GM23248 (cell line): ENCODE data around the gene KIF18B. TPM values are rescaled to one million over a fixed set of nuclear protein-coding genes. Genes with fewer than 3 reads are reported as not detected.

Source experiments
- DNase-seq: peaks from one replicate; pipeline ENCODE4 v3.0.0-alpha.2; 2015
- H2AFZ ChIP-seq: fragments of 200-600 bp; sonication (generic); 2 replicates; pipeline ENCODE4 v1.6.1; 2016; ENCODE audit warnings: antibody characterized with exemption
- H3F3A ChIP-seq: fragments of 200-600 bp; sonication (generic); 2 replicates; pipeline ENCODE4 v1.6.1; 2016; ENCODE audit warnings: mild to moderate bottlenecking, antibody characterized with exemption, mixed run types; ENCODE audit not compliant: insufficient read depth
- H3K27ac ChIP-seq: fragments of 200-600 bp; sonication (generic); 2 replicates; pipeline ENCODE4 v1.5.1; 2016; ENCODE audit warnings: mild to moderate bottlenecking
- H3K27me3 ChIP-seq: fragments of 200-600 bp; sonication (generic); replicated peaks from 2 replicates; pipeline ENCODE4 v1.6.1; 2016; ENCODE audit warnings: mild to moderate bottlenecking; ENCODE audit not compliant: insufficient read depth
- H3K36me3 ChIP-seq: fragments of 200-600 bp; sonication (generic); 2 replicates; pipeline ENCODE4 v1.6.1; 2016; ENCODE audit warnings: low read depth, mild to moderate bottlenecking
- H3K4me1 ChIP-seq: fragments of 200-600 bp; sonication (generic); 2 replicates; pipeline ENCODE4 v1.6.1; 2016; ENCODE audit warnings: mild to moderate bottlenecking; ENCODE audit not compliant: insufficient read depth
- H3K4me2 ChIP-seq: fragments of 200-600 bp; sonication (generic); one replicate; pipeline ENCODE4 v1.6.1; 2016; ENCODE audit warnings: mild to moderate bottlenecking; ENCODE audit not compliant: unreplicated experiment
- H3K4me3 ChIP-seq: fragments of 200-600 bp; sonication (generic); 2 replicates; pipeline ENCODE4 v1.5.1; 2016; ENCODE audit warnings: mild to moderate bottlenecking
- H3K79me2 ChIP-seq: fragments of 200-600 bp; sonication (generic); 2 replicates; pipeline ENCODE4 v1.6.1; 2016; ENCODE audit warnings: mild to moderate bottlenecking; ENCODE audit not compliant: insufficient read depth
- H3K9ac ChIP-seq: fragments of 200-600 bp; sonication (generic); 2 replicates; pipeline ENCODE4 v1.6.1; 2016; ENCODE audit warnings: mild to moderate bottlenecking
- H3K9me2 ChIP-seq: fragments of 200-600 bp; sonication (generic); 2 replicates; pipeline ENCODE4 v1.6.1; 2016; ENCODE audit warnings: mixed run types, mild to moderate bottlenecking, moderate library complexity; ENCODE audit not compliant: insufficient read depth
- H3K9me3 ChIP-seq: fragments of 200-600 bp; sonication (generic); one replicate; pipeline ENCODE4 v1.6.1; 2017; ENCODE audit warnings: low read depth
- H4K20me1 ChIP-seq: fragments of 200-600 bp; sonication (generic); 2 replicates; pipeline ENCODE4 v1.6.0; 2016; ENCODE audit not compliant: insufficient read depth
- EZH2 ChIP-seq: fragments of 200-600 bp; sonication (generic); IDR thresholded peaks from 2 replicates; pipeline ENCODE4 v1.6.1; 2018; ENCODE audit warnings: antibody characterized with exemption, mild to moderate bottlenecking; ENCODE audit not compliant: insufficient read depth, poor library complexity, severe bottlenecking
- EZH2phosphoT487 ChIP-seq: fragments of 200-600 bp; sonication (generic); IDR thresholded peaks from 2 replicates; pipeline ENCODE4 v1.6.1; 2018; ENCODE audit warnings: antibody characterized with exemption, moderate library complexity, mild to moderate bottlenecking, low read depth; ENCODE audit not compliant: insufficient read depth
- WGBS, 2 experiments: methylation state at CpG; one replicate each; pipeline ENCODE4 v1.1.6; 2015 to 2017; ENCODE audit warnings: low lambda C conversion rate in 2 of 2, low coverage in 1 of 2; ENCODE audit errors: missing lambda C conversion rate in 2 of 2; 5-methylcytosine and 5-hydroxymethylcytosine counted together
- in situ Hi-C: fragments of 300-500 bp; cut with MboI; formaldehyde crosslinking; loops from 2 replicates; pipeline ENCODE4 v1.15.0; 2020
- polyA plus RNA-seq: library from polyadenylated mRNA; unstranded; fragments of >200 nt; fragmentation: Nextera tagmentation; extraction: Ambion mirVana; gene quantifications from 2 replicates; pipeline ENCODE4 v1.2.1, GENCODE V29; 2016
- total RNA-seq: library from RNA; depleted of rRNA; stranded (reverse); fragments of >200 nt; shearing (Covaris generic); gene quantifications from 2 replicates; pipeline ENCODE4 v1.2.3, GENCODE V29; 2014

The KIF18B gene
- total and polyA plus RNA-seq, 2 experiments from 2014 or later = 2.1 to 4.5 TPM

GRCh38 chr17:44928136-44928535, 19.4 kb downstream of the KIF18B start:
- no peak overlapping the region for H2AFZ ChIP-seq
- no peaks in the 10 kb centered on the region for H4K20me1 ChIP-seq
- in situ Hi-C loops = loop anchor here (10.0 kb wide), 1 partner anchor 87 kb away; no protein-coding TSS in a partner anchor
- no peak overlapping the region for H3K27ac ChIP-seq
- no peaks in the 10 kb centered on the region for H3K36me3 ChIP-seq
- TF ChIP-seq EZH2 = no peak
- no peak for TF ChIP-seq EZH2phosphoT487
- H3F3A ChIP-seq = no peaks in the 10 kb centered on the region
- no peaks in the 10 kb centered on the region for H3K9me2 ChIP-seq
- no peaks in the 10 kb centered on the region for H3K4me1 ChIP-seq
- H3K79me2 ChIP-seq = no peaks in the 10 kb centered on the region
- H3K27me3 ChIP-seq = no peaks in the 10 kb centered on the region
- DNase-seq = no peak
- 98 to 100% methylated on average over 15 of the region's 15 CpGs for WGBS, 2 experiments
- H3K4me3 ChIP-seq = no peak overlapping the region
- no peak overlapping the region for H3K9ac ChIP-seq
- H3K9me3 ChIP-seq = no peaks in the 10 kb centered on the region
- no peak overlapping the region for H3K4me2 ChIP-seq

DNA sequence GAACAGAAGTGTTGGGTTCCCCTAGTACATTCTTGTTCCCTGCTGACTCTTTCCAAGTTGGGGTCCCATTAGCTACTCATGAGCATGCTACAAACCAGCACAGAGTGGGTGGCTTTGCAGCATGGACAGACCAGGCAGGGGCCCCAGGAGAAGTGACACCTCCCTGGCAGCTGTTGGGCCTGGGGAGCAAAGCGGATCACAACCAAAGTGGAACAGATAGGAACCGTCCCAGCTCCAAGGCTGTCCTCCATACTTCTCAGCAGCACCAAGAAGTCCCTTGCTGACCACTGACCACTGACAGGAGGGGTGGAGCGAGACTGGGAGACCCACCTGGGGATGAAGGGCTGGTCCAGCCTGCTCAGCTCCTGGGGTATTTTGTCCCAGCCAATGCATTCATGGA, 19.9 kb downstream of the KIF18B start:
- in situ Hi-C loops = loop anchor here (10.0 kb wide), 1 partner anchor 87 kb away; no protein-coding TSS in a partner anchor
- TF ChIP-seq EZH2phosphoT487 (no peak), EZH2 (no peak)
- Histone ChIP-seq H3K9me3 (no peaks in the 10 kb centered on the region), H3K9ac (no peak overlapping the region), H3K9me2 (no peaks in the 10 kb centered on the region), H3K4me1 (no peaks in the 10 kb centered on the region), H3K4me3 (no peak overlapping the region), H3K79me2 (no peaks in the 10 kb centered on the region), H3K27me3 (no peaks in the 10 kb centered on the region), H2AFZ (no peak overlapping the region), H3F3A (no peaks in the 10 kb centered on the region), H3K4me2 (no peak overlapping the region), H3K27ac (no peak overlapping the region), H4K20me1 (no peaks in the 10 kb centered on the region), H3K36me3 (no peaks in the 10 kb centered on the region)
- 97 to 98% methylated on average over 3 of the region's 3 CpGs for WGBS, 2 experiments
- DNase-seq = no peak

DNA sequence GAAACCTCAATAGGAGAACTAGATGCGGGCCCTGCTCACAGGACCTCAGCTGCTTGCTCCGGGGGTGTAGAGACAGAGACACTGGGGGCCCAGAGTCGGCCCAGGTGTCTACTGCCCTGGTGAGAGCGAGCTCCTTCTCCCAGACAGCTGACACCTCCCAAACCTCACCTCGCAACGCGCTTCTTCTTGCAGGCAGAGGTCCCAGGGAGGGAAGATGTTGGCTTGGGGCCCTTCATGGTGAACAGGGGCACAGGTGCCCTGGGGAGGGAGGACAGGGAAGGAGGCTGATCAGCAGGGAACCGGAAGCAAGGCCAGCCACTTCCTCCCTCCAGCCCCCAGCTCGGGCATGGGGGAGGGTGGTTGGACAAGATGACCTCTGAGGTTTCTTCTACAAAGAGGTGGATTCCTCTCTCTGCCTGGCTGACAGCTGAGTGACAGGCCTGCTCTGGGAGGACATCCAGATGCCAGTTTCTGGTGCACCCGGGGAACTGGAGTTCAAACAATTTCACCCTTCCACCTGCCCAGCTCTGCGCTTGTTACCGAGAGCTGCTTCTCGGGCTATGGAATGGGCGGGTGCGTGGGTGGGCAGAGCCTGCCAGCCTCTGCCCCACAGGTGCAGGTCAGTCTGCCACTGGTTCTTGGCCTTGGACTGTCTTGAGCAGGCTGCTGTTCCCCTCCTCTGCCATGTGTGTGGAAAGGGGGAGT, 20.6 kb downstream of the KIF18B start:
- Histone ChIP-seq H3K9ac (no peak overlapping the region), H3K9me3 (no peaks in the 10 kb centered on the region), H3K4me1 (no peaks in the 10 kb centered on the region), H3K4me2 (no peak overlapping the region), H3K36me3 (no peaks in the 10 kb centered on the region), H4K20me1 (no peaks in the 10 kb centered on the region), H3F3A (no peaks in the 10 kb centered on the region), H3K9me2 (no peaks in the 10 kb centered on the region), H3K27me3 (no peaks in the 10 kb centered on the region), H3K4me3 (no peak overlapping the region), H3K27ac (no peak overlapping the region), H3K79me2 (no peaks in the 10 kb centered on the region), H2AFZ (no peak overlapping the region)
- no peak for DNase-seq
- in situ Hi-C loops = loop anchor here (10.0 kb wide), 1 partner anchor 88 kb away; no protein-coding TSS in a partner anchor
- 98 to 99% methylated on average over 15 of the region's 15 CpGs for WGBS, 2 experiments
- TF ChIP-seq EZH2 (no peak), EZH2phosphoT487 (no peak)

GRCh38 chr17:44925731-44926697, 21.6 kb downstream of the KIF18B start:
- Histone ChIP-seq H3K9me3 (no peaks in the 10 kb centered on the region), H3K27ac (no peak overlapping the region), H3K27me3 (no peaks in the 10 kb centered on the region), H3K79me2 (no peaks in the 10 kb centered on the region), H4K20me1 (no peaks in the 10 kb centered on the region), H3K4me2 (no peak overlapping the region), H3K36me3 (no peaks in the 10 kb centered on the region), H2AFZ (no peak overlapping the region), H3K9ac (no peak overlapping the region), H3K4me1 (no peaks in the 10 kb centered on the region), H3F3A (no peaks in the 10 kb centered on the region), H3K4me3 (no peak overlapping the region), H3K9me2 (no peaks in the 10 kb centered on the region)
- TF ChIP-seq EZH2 = no peak
- TF ChIP-seq EZH2phosphoT487 = no peak
- in situ Hi-C loops = loop anchor here (10.0 kb wide), 1 partner anchor 89 kb away; no protein-coding TSS in a partner anchor
- no peak for DNase-seq
- 96 to 97% methylated on average over 18 of the region's 18 CpGs for WGBS, 2 experiments
